HG03565 (cell line): ENCODE measurements around the gene ALOX15.
"Not testable (repeated sequence)": the region's sequence is repeated elsewhere in the genome, so short reads cannot be mapped to it uniquely, and the experiment has no call there.

Experiments
- ATAC-seq: cut with Tn5 transposase; IDR thresholded peaks from one replicate; pipeline ENCODE4 v1.9.1; 2021; ENCODE audit warnings: mild to moderate bottlenecking, moderate library complexity; ENCODE audit not compliant: unreplicated experiment

Gene ALOX15

DNA sequence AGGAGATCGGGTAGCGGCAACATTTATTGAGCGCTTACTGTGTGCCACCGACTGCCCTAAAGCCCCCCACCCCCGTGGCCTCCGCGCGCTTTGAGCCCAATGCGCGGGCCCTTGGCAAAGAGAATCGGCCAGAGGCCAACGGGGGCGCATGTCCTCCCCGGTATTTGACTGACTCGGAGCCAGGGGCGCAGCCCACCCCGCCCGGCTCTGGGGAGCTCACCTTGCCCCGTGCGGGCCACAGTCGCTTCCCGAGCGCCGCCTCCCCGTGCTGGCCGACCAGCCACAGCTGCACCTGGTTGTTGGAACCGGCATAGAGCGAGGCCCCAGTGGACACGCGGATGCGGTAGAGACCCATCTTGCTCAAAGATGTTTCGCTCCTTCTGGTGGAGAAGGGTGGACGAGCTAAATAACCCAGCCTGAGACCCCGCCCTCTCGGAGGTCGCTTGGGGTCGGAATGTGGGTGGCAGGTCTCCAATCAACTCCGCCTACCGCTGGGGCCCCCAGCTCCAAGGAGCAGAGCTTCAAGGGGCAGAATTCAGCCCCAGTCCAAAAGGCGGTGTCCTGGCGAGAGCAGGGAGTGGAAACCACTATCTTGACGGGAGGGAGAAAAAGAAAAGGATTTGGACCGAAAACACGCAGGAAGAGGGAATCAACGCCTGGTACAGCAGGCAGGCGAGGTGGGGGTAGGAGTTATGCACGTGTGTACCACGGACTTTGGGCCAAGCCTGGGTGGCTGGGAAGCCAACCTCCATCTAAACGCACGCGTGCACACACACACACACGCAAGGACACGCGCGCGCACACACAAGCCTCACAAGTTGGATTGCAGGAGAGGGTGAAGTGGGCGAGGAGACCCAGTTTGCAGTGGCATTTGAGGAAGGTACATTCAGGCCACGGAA is at the start of gene ALOX15:
Gene ALOX15, minus strand, starts transcription at position 382 of the 899 bp plus-strand sequence. Its CDS starts 27 bp downstream, at position 355.
- ATAC-seq = no peak

- no peak for ATAC-seq
These were observed 49.3 kb upstream of the ALOX15 start for GRCh38 chr17:4690745-4691144.

- ATAC-seq = not testable (repeated sequence)
These were observed 48.4 kb upstream of the ALOX15 start for GRCh38 chr17:4689872-4690271.

DNA sequence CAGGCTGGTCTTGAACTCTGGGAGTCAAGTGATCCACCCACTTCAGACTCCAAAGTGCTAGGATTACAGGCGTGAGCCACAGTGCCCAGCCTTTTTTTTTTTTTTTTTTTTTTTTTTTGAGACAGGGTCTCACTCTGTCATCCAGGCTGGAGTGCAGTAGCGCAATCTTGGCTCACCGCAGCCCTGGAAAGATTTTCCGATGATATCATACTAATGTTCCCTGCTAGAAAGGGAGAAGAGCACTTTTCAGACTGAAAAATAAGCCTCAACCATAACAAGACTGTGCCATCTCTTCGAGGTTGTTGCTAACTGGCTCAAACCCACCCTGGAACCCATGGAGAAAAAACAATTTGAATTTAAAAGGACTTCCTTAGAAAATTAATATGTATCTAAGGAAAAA is 42.3 kb upstream of the ALOX15 start:
- not testable (repeated sequence) for ATAC-seq

DNA sequence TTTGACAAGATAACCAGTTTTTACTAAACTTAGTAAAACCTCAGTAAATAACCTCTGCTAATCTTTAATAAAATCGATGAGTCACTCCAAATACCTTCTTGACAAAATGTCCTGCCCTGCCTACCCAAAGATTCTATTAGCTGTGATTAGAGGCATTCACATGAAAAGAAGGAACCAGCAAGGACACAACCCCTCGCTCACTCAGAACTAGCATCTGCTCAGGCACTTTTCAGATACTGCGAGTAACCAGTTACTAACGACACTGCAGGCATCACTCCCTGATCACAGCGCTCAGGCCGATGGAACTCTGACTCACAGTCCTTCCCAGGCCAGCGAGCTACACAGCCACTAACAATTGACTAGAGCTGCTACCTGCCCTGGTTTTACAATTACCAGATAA is 38.2 kb upstream of the ALOX15 start:
- no peak for ATAC-seq

DNA sequence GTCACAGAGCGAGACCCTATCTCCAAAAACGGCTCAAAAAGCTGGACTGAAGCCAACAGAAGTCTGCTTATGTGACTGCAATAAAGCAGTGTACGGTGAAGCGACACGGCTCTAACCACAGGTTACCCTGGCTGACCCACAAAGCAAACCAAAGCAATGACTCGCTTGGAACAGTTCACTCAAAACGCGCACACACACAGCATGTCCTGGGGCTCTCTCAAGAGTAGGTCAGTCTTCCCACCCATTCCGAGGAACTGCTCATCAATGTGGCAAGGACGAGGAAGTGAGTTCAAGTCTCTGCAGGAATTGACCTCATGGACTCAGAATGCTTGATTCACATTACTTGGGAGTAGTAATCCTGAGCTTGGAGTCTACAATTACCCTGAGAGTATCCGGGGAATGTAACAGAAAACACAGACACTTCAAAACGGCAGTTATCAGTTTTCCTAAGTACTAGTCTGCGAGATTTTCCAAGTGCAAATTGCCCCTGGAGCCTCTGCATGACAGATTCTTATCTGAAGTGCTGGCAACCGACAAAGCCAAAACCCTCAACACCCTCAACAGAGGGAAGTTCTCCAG is 37.1 kb upstream of the ALOX15 start:
- ATAC-seq = no peak

DNA sequence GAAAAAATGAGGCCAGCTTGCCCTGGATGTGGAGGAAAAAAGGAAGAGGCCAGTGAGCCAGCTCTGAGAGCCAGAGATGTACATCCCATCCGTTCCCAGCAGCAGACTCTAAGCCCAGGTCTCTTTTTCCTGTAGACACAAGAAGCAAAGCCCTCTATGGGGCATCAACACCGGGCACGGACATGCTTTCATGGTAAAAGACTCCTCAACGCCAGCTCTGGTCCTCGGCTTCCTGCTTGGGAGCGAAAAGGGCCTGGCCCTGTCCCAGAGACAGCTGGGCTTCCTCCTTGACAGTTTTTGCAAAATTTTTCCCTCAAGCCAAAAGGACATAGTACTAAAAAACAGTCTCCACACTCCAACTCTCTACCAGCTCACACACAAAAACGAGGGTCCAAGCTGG is 35.3 kb upstream of the ALOX15 start:
- no peak for ATAC-seq

- no peak for ATAC-seq
These were observed 34.3 kb upstream of the ALOX15 start for GRCh38 chr17:4675791-4676190.

DNA sequence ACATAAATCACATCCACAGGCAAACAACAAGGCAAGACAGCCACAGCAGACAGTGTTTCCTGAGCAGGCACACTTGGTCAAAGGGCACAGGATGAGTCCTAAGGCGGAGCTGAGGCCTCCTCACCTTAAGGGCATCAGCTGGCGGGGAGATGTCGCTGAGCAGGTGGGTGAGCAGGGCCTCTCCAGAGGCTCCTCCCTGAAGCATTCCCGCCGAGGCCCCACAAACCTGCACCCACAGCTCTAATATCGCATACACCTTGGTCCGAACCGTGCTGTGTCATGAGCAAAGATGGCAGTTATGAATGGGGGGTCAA is 33.2 kb upstream of the ALOX15 start:
- ATAC-seq = no peak

DNA sequence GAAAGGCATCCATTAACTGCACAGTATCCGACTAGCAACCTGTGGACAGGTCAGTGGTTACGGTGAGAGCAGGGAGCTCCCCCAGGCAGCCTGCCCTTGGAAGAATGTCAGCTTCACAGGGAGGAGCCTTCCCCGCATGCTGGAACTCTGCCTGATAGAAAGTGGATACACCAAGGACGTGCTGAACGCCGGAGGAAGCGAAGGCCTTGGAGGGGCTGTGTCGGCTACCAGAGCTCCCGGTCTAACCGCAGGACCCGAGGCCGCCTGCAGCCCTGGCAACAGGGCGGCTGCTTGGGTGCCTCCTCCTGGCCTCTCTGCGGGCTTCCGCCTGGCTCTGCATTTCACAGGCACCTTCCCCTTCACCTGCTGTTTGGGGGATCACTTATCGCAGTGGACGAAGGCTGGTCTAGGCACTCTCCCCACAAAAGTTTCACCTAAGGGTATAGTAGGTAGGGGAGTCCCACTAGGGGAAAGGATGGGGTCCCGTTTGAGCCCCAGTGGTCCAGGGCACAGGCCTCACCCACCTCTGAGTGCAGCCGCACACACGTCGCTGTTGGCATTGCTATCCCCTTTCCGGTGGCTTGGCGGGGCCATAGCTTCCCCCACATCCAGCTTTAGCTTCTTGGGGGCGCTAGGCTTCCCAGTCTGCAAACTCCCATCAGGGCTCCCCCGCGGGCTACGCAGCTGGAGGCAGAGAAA is 32.7 kb upstream of the ALOX15 start:
- no peak for ATAC-seq

GRCh38 chr17:4673169-4673568 is 31.7 kb upstream of the ALOX15 start:
- ATAC-seq = no peak

DNA sequence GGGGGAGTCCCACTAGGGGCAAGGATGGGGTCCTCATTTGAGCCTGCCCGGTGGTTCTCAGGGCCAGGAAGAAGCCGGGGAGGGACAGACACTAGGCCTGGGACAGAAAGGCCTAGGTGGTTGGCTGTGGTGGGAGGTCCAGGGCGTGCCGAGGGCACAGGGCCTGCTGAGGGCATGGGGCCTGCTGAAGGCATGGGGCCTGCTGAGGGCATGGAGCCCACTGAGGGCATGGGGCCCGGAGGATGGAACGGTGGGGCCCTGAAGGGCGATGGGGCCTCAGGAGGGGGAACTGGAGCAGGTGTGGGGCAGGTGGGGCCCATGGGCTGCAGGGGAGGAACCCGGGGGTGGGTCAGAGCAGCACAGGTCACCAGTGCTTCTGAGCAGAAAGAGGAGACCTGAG is 31.3 kb upstream of the ALOX15 start:
- ATAC-seq = no peak

DNA sequence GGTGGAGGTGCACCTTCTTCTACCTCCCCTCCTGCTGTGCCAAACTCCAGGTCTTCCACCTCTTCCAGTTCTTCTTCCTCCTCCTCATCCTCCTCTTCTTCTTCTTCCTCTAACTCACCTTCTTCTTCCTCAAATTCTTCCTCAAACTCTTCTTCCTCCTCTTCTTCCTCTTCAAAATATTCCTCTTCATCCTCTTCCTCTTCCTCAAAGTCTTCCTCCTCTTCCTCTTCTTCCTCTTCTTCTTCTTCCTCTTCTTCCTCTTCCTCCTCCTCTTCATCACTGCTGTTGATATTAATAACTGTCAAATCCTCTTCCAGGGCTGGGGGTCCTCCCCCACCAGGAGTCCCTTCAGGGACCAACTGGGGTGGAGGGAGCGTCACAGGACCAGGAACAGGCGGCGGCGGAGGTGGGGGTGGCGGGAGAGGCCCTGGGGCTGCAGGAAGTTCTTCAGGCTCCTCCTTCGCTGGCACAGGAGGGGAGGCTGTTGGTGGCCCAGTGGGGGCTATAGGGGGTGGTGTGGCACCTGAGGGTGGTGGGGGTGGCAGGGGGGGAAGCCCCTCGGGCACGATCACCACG is 30.7 kb upstream of the ALOX15 start:
- no peak for ATAC-seq

DNA sequence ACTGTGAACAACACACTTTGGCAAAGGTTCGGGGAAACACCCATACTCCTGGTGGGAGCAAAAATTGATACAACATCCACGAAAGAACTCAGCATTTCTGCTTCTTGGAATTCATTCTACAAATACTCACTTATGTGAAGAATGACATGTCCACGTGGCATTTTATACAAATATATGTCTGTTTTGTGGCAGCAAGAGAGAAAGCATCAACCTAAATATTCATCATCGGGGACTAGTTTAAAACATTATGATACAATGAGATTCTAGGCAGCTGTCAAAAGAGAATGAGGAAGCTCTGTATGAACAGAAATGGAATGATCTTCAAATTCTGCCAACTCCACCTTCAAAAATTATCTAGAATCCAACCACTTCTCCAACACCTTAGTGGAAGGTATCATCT is 25.7 kb upstream of the ALOX15 start:
- ATAC-seq = no peak

DNA sequence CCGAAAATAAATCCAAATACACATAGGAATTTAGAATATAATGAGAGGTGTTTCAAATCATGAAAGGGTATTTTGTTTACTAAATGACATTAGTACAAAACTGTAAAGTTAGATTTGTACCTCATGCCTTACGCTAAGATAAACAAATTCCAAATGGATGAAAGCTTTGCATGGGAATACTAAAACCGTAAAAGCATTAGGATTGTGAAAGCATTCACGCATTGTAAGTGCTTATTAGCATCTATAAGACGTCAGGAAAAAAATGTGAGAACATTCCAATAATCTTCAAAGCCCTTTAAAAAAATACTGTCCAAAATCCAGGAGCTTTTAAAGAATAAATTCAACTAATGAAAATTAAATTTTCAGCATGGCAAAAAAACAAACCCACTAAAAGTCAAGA is 24.8 kb upstream of the ALOX15 start:
- ATAC-seq = no peak

- no peak for ATAC-seq
These were observed 23.5 kb upstream of the ALOX15 start for GRCh38 chr17:4665027-4665426.

DNA sequence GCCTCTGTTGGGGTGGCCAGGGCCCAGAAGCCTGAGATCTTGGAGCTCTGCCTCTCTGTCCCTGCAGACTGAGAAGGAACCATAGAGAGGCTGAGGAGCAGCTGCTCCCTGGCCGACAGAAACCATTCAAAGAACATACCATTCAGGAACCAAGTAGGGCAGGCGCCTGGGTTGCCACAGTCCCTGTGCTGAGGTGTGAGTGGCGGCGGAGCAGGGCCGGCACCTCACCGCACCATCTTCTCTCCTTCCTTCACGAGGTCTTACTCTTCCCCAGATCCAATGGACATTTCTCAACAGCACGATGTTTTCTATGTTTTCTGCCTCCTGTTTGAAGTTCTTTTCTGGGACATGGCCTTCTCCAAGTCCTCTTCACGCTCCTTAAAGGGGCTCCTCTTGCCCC is 22.8 kb upstream of the ALOX15 start:
- no peak for ATAC-seq

DNA sequence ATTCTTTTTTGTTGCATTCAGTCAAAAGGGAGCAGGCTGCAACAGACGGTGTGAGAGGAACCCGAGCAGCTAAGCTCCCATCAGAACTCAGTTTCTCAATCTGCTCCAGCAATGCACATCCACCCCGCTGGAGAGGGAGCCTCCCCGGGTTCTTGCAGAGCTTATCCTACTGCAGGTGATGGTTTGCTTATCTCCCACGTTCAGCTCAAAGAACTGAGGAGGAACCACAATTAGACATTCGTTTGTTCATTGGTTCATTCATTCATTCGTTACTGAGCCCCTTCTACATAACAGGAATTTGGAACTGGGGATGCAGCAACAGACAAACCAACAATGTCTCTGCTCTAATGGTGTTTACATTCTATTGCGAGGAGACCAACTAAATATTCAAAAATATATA is 22.2 kb upstream of the ALOX15 start:
- ATAC-seq = no peak

- ATAC-seq = no peak
These were observed 17.2 kb upstream of the ALOX15 start for GRCh38 chr17:4658478-4659305.

- no peak for ATAC-seq
These were observed 16.2 kb upstream of the ALOX15 start for GRCh38 chr17:4657678-4658077.

GRCh38 chr17:4655933-4656332 is 14.5 kb upstream of the ALOX15 start:
- not testable (repeated sequence) for ATAC-seq
